HCT116 (cell line): ENCODE data around the gene IZUMO1. TPM values are rescaled to one million over a fixed set of nuclear protein-coding genes. Genes with fewer than 3 reads are reported as not detected.
A peak's percentile ranks its signal among the peaks of the same experiment; 100 is the strongest.

Experiments
- ATAC-seq: fragments of 200-7000 bp; cut with Tn5 transposase; 2 replicates; pipeline ENCODE4 v1.9.1; 2020; ENCODE audit warnings: mild to moderate bottlenecking, moderate library complexity
- BruUV-seq: library from RNA; stranded (reverse); fragments of 400-500 nt; replicated peaks from 2 replicates; lab custom pipeline; 2021; lab: Mats Ljungman, UMichigan
- CTCF ChIA-PET: fragments of 300-600 bp; sonication (Branson Sonifier 250); formaldehyde crosslinking; loops from one replicate; lab custom pipeline; 2021; ENCODE audit warnings: antibody characterized with exemption; lab: Charles Lee
- POLR2A ChIA-PET: fragments of 300-600, 350-600 bp; sonication (Branson Sonifier 250); formaldehyde crosslinking; loops from one replicate; lab custom pipeline; 2021; ENCODE audit warnings: antibody characterized with exemption; lab: Charles Lee
- RAD21 ChIA-PET, 2 experiments: fragments of 300-600 bp; sonication (Branson Sonifier 250); formaldehyde crosslinking; loops; one replicate each; lab custom pipeline; 2023; ENCODE audit warnings: low total read pairs in 2 of 2; ENCODE audit not compliant: uncharacterized antibody in 2 of 2, unreplicated experiment in 2 of 2, low non-redundant PET in 1 of 2; lab: Charles Lee
- DNase-seq: peaks from one replicate; pipeline ENCODE4 v3.0.0-alpha.2; 2010; ENCODE audit warnings: low read depth, low spot score
- H2AFZ ChIP-seq: fragments of 200-600 bp; shearing (Covaris generic), sonication (generic); 2 replicates; pipeline ENCODE4 v1.6.1; 2017; ENCODE audit warnings: low read depth, mixed run types, mixed read lengths, antibody characterized with exemption, low read length; ENCODE audit not compliant: poor library complexity, severe bottlenecking
- H3K27ac ChIP-seq: 2 replicates; pipeline ENCODE4 v1.5.1; 2012; ENCODE audit warnings: low read depth, low read length
- H3K27me3 ChIP-seq: fragments of 200-600 bp; sonication (generic); 2 replicates; pipeline ENCODE4 v1.6.1; 2016; ENCODE audit warnings: mixed run types, low read length, mixed read lengths; ENCODE audit not compliant: insufficient read depth
- H3K36me3 ChIP-seq, 2 experiments: fragments of 200-500 bp in 1 of 2; fragments of 200-600 bp in 1 of 2; sonication (Bioruptor generic) in 1 of 2; sonication (generic) in 1 of 2; 2 replicates each; pipeline versions ENCODE4 v1.5.1 to v1.6.1; 2014 to 2016; ENCODE audit warnings: low read length in 2 of 2, inconsistent platforms in 1 of 2, mixed read lengths in 1 of 2, mixed run types in 1 of 2; ENCODE audit not compliant: insufficient read depth in 2 of 2, control insufficient read depth in 1 of 2
- H3K4me1 ChIP-seq, 2 experiments: fragments of 200-600 bp in 1 of 2; sonication (generic) in 1 of 2; 2 replicates each; pipeline versions ENCODE4 v1.5.1 to v1.6.1; 2012 to 2017; ENCODE audit warnings: low read length in 2 of 2, inconsistent platforms in 1 of 2, mild to moderate bottlenecking in 1 of 2, mixed read lengths in 1 of 2, mixed run types in 1 of 2, moderate library complexity in 1 of 2; ENCODE audit not compliant: insufficient read depth in 2 of 2, control insufficient read depth in 1 of 2
- H3K4me2 ChIP-seq: fragments of 200-600 bp; sonication (generic); 2 replicates; pipeline ENCODE4 v1.6.1; 2017; ENCODE audit warnings: mixed run types, low read length, mixed read lengths
- H3K4me3 ChIP-seq, 2 experiments: fragments of 200-600 bp in 1 of 2; sonication (generic) in 1 of 2; replicated peaks in 1 of 2; 2 replicates each; pipeline ENCODE4 v1.5.1; 2011 to 2016; ENCODE audit warnings: low read length in 2 of 2, control low read depth in 1 of 2, low read depth in 1 of 2, mild to moderate bottlenecking in 1 of 2, mixed read lengths in 1 of 2, mixed run types in 1 of 2
- H3K79me2 ChIP-seq: fragments of 200-600 bp; sonication (generic); 2 replicates; pipeline ENCODE4 v1.6.1; 2017; ENCODE audit warnings: mild to moderate bottlenecking, mixed run types, low read length, moderate library complexity, mixed read lengths; ENCODE audit not compliant: insufficient read depth
- H3K9ac ChIP-seq: fragments of 200-600 bp; sonication (generic); 2 replicates; pipeline ENCODE4 v1.6.1; 2016; ENCODE audit warnings: low read length, mixed read lengths
- H3K9me2 ChIP-seq: fragments of 200-600 bp; sonication (generic), shearing (Covaris generic); 2 replicates; pipeline ENCODE4 v1.6.1; 2017; ENCODE audit warnings: mixed run types, mild to moderate bottlenecking, moderate library complexity; ENCODE audit not compliant: insufficient read depth
- H3K9me3 ChIP-seq, 2 experiments: fragments of 200-500 bp in 1 of 2; fragments of 200-600 bp in 1 of 2; sonication (Bioruptor generic) in 1 of 2; sonication (generic) in 1 of 2; 2 replicates each; pipeline ENCODE4 v1.6.1; 2014 to 2017; ENCODE audit warnings: low read length in 2 of 2, mixed read lengths in 2 of 2, inconsistent platforms in 1 of 2, low read depth in 1 of 2, mild to moderate bottlenecking in 1 of 2, mixed run types in 1 of 2, moderate library complexity in 1 of 2; ENCODE audit not compliant: control insufficient read depth in 1 of 2, insufficient read depth in 1 of 2
- H4K20me1 ChIP-seq: fragments of 200-600 bp; sonication (generic), shearing (Covaris generic); 2 replicates; pipeline ENCODE4 v1.6.1; 2017; ENCODE audit warnings: mixed run types, mild to moderate bottlenecking, moderate library complexity; ENCODE audit not compliant: insufficient read depth
- ATF3 ChIP-seq: IDR thresholded peaks from 2 replicates; pipeline ENCODE4 v1.6.1; 2012
- CBX3 ChIP-seq: IDR thresholded peaks from 2 replicates; pipeline ENCODE4 v1.6.1; 2012; ENCODE audit warnings: low read depth
- EGR1 ChIP-seq: IDR thresholded peaks from 2 replicates; pipeline ENCODE4 v1.6.1; 2012; ENCODE audit warnings: low read depth
- ELF1 ChIP-seq: IDR thresholded peaks from 2 replicates; pipeline ENCODE4 v1.6.1; 2012; ENCODE audit warnings: low read depth, borderline replicate concordance
- EZH2 ChIP-seq: fragments of 200-600 bp; sonication (generic); IDR thresholded peaks from 2 replicates; pipeline ENCODE4 v1.6.1; 2017; ENCODE audit warnings: antibody characterized with exemption, mixed run types
- EZH2phosphoT487 ChIP-seq: fragments of 200-600 bp; IDR thresholded peaks from 2 replicates; pipeline ENCODE4 v1.6.1; 2018; ENCODE audit warnings: antibody characterized with exemption, borderline replicate concordance
- FOSL1 ChIP-seq: IDR thresholded peaks from 2 replicates; pipeline ENCODE4 v1.6.1; 2012; ENCODE audit warnings: low read depth
- JUND ChIP-seq: IDR thresholded peaks from 2 replicates; pipeline ENCODE4 v1.6.1; 2012
- POLR2AphosphoS5 ChIP-seq: IDR thresholded peaks from 2 replicates; pipeline ENCODE4 v1.6.1; 2011; ENCODE audit warnings: mild to moderate bottlenecking, low read depth, low read length, moderate library complexity
- RAD21 ChIP-seq: IDR thresholded peaks from 2 replicates; pipeline ENCODE4 v1.6.1; 2012; ENCODE audit warnings: low read depth, mild to moderate bottlenecking
- SP1 ChIP-seq: IDR thresholded peaks from 2 replicates; pipeline ENCODE4 v1.6.1; 2012; ENCODE audit warnings: low read depth
- SRF ChIP-seq: IDR thresholded peaks from 2 replicates; pipeline ENCODE4 v1.6.1; 2012; ENCODE audit warnings: low read depth
- YY1 ChIP-seq: IDR thresholded peaks from 2 replicates; pipeline ENCODE4 v1.6.1; 2011; ENCODE audit warnings: low read length, low read depth, moderate library complexity, mild to moderate bottlenecking; ENCODE audit not compliant: insufficient replicate concordance; ENCODE audit errors: extremely low read depth
- intact Hi-C: fragments of 100-400 bp; cut with micrococcal nuclease; formaldehyde crosslinking; loops from 2 replicates; pipeline ENCODE4 v1.10.0; 2022
- total RNA-seq: library from RNA; stranded (reverse); gene quantifications from one replicate; pipeline ENCODE4 v1.2.1, GENCODE V29; 2021; ENCODE audit not compliant: unreplicated experiment
- TF ChIP-seq, protein P1 (sequence below): IDR thresholded peaks from 2 replicates; pipeline ENCODE4 v1.6.1; 2012
- TF ChIP-seq, protein P2 (sequence below), 3 experiments: fragments of 200-600 bp in 1 of 3; sonication (generic) in 1 of 3; IDR thresholded peaks in 2 of 3; conservative IDR thresholded peaks in 1 of 3; 2 replicates each; pipeline ENCODE4 v1.5.1; 2012 to 2017; ENCODE audit warnings: low read depth in 2 of 3, low read length in 2 of 3, antibody characterized with exemption in 1 of 3, borderline replicate concordance in 1 of 3, control low read depth in 1 of 3, mild to moderate bottlenecking in 1 of 3, mixed read lengths in 1 of 3, mixed run types in 1 of 3, moderate library complexity in 1 of 3; ENCODE audit not compliant: insufficient read depth in 1 of 3

IZUMO1 gene
- total RNA-seq, 1 experiment from 2014 or later, result 1.7 TPM

DNA sequence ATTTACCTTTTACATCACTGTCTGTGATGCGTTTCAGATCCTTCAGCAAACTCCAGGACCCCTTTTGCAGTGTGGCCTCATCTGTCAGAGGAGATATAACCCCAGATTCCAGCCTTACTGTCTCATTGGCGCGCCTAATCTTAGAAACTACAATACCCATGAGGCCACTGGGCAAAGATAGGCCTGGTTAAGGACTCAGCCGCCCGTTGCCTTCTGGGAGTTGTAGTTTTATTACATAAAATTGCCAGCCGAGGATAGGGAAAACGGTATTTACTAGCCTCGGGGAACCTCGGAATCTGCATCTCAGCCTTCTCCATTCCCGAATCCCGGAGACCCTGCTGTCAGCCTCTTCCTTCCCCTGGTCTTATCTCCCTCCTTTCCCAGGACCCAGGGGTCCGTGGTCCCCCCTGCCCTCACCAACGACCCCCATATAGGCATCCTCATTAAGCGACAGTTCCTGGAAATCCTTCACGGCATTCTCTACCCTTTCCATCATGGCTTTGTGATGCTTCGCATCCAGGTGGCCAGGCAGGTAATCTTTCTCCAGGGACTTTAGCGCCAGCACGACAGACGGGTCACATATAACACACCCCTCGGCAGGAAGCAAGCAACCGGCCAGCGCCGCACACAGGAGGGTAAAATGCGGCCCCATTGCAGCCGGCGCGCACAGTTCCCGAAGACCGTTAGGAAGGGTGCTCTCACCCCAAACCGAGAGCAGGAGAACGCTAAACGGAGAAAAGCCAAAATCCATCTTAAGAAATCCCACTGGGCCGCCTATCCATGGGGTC is 1.3 kb downstream of the IZUMO1 start:
- ChIA-PET CTCF (no interaction called here), POLR2A (no interaction called here), RAD21 (no interaction called here)
- Histone ChIP-seq H3K27me3 (no peaks in the 10 kb centered on the region), H3K36me3 (peaks cover 14 to 19% of the 10 kb centered on the region in 2 experiments; a peak in 3 of 4 replicates), H3K9ac (no peak overlapping the region), H3K9me2 (no peaks in the 10 kb centered on the region), H4K20me1 (no peaks in the 10 kb centered on the region), H3K27ac (no peak overlapping the region), H3K4me3 (no peak overlapping the region), H3K4me1 (peaks cover 10 to 27% of the 10 kb centered on the region in 2 experiments; a peak in 3 of 4 replicates), H3K4me2 (no peak overlapping the region), H3K79me2 (peaks cover 24% of the 10 kb centered on the region), H3K9me3 (no peaks in the 10 kb centered on the region), H2AFZ (no peak overlapping the region)
- ATAC-seq (peak; percentile 74), DNase-seq (no peak)
- BruUV-seq, result no TSS peak
- intact Hi-C loops, result loop anchor here (5.0 kb wide), 1 partner anchor 33 kb away; no protein-coding TSS in a partner anchor
- TF ChIP-seq RAD21 (no peak), FOSL1 (no peak), JUND (no peak), EGR1 (no peak), POLR2AphosphoS5 (peak; percentile 27; the same call in 1 of the 2 replicates)

- H4K20me1 ChIP-seq, result no peaks in the 10 kb centered on the region
- no peak overlapping the region for H3K4me3 ChIP-seq
- peaks cover 25 to 46% of the 10 kb centered on the region in 2 experiments for H3K4me1 ChIP-seq
- H3K79me2 ChIP-seq, result no peaks in the 10 kb centered on the region
- DNase-seq, result no peak
- BruUV-seq, result no TSS peak
- no peak overlapping the region for H2AFZ ChIP-seq
- POLR2A ChIA-PET, result no interaction called here
- no peak for ATAC-seq
- H3K36me3 ChIP-seq, result no peaks in the 10 kb centered on the region
- peak overlapping the region; percentile 38; the same call in 1 of the 2 replicates for H3K27ac ChIP-seq
- no peak overlapping the region for H3K9ac ChIP-seq
- CTCF ChIA-PET, result no interaction called here
- H3K4me2 ChIP-seq, result peak overlapping the region; percentile 42
- no peaks in the 10 kb centered on the region for H3K27me3 ChIP-seq
- RAD21 ChIA-PET, result no interaction called here
- no peaks in the 10 kb centered on the region for H3K9me3 ChIP-seq
- H3K9me2 ChIP-seq, result no peaks in the 10 kb centered on the region
- intact Hi-C loops, result no loop called here
- TF ChIP-seq FOSL1, result no peak
- TF ChIP-seq EZH2phosphoT487, result no peak
- TF ChIP-seq CBX3, result no peak
- TF ChIP-seq SRF, result no peak
- no peak for TF ChIP-seq EGR1
- TF ChIP-seq, protein P1, sequence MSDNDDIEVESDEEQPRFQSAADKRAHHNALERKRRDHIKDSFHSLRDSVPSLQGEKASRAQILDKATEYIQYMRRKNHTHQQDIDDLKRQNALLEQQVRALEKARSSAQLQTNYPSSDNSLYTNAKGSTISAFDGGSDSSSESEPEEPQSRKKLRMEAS, result no peak
- TF ChIP-seq POLR2AphosphoS5, result no peak
- TF ChIP-seq ATF3, result no peak
- TF ChIP-seq, protein P2, sequence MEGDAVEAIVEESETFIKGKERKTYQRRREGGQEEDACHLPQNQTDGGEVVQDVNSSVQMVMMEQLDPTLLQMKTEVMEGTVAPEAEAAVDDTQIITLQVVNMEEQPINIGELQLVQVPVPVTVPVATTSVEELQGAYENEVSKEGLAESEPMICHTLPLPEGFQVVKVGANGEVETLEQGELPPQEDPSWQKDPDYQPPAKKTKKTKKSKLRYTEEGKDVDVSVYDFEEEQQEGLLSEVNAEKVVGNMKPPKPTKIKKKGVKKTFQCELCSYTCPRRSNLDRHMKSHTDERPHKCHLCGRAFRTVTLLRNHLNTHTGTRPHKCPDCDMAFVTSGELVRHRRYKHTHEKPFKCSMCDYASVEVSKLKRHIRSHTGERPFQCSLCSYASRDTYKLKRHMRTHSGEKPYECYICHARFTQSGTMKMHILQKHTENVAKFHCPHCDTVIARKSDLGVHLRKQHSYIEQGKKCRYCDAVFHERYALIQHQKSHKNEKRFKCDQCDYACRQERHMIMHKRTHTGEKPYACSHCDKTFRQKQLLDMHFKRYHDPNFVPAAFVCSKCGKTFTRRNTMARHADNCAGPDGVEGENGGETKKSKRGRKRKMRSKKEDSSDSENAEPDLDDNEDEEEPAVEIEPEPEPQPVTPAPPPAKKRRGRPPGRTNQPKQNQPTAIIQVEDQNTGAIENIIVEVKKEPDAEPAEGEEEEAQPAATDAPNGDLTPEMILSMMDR (IDR thresholded peaks at IDR 0.05 in 2 of 3, conservative IDR thresholded peaks at IDR 0.05 in 1 of 3; ENCODE audit: borderline replicate concordance in 1 of 3, insufficient read depth in 1 of 3, low read depth in 2 of 3, low read length in 2 of 3), result no peak
- no peak for TF ChIP-seq SP1
- TF ChIP-seq YY1, result no peak
- TF ChIP-seq ELF1, result no peak
- no peak for TF ChIP-seq EZH2
These were observed 4.6 kb downstream of the IZUMO1 start for GRCh38 chr19:48742096-48742495.
